AG09319 (cell line): ENCODE data around the gene ACSF3.

ENCODE experiments used
- DNase-seq: peaks from one replicate; pipeline ENCODE4 v3.0.0-alpha.2; 2010; ENCODE audit warnings: low read depth; ENCODE audit errors: extremely low read depth
- TF ChIP-seq, protein P1 (sequence below): IDR thresholded peaks from 2 replicates; pipeline ENCODE4 v1.5.1; 2011; ENCODE audit warnings: low read depth, mild to moderate bottlenecking, inconsistent platforms, low read length, moderate library complexity

Gene ACSF3

DNA sequence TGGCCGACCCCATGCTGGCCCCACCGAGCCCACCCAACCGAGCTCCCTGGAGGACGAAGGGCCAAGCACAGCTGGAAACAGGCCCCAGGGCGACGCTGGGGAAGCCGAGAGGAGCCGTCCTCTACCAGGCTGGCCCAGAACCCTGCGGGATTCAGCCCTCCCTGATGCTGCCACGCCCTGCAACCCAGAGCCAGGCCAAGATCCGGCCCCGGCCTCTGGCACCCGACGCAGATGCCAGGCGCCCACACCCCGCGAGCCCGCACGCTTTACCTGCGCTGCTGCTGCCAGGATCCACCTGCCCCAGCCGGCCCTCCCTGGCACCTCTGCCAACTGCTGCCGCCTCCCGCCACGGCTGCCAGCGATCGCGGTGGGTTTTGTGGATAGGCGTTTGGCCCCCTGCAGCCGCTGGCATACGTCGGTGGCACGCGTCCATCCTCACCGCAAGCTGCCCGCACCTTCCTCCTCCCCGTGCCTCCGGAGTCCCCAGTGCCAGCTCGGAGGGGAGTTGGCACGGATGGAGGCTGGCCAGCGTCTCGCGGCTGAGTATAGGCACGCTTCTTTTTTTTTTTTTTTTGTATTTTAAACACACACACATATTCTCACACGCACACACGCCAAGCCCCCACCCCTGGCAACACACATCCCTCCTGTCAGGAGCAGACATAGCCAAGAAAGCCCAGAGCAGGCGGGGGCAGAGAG lies 41.3 kb upstream of the ACSF3 start:
- TF ChIP-seq, protein P1, sequence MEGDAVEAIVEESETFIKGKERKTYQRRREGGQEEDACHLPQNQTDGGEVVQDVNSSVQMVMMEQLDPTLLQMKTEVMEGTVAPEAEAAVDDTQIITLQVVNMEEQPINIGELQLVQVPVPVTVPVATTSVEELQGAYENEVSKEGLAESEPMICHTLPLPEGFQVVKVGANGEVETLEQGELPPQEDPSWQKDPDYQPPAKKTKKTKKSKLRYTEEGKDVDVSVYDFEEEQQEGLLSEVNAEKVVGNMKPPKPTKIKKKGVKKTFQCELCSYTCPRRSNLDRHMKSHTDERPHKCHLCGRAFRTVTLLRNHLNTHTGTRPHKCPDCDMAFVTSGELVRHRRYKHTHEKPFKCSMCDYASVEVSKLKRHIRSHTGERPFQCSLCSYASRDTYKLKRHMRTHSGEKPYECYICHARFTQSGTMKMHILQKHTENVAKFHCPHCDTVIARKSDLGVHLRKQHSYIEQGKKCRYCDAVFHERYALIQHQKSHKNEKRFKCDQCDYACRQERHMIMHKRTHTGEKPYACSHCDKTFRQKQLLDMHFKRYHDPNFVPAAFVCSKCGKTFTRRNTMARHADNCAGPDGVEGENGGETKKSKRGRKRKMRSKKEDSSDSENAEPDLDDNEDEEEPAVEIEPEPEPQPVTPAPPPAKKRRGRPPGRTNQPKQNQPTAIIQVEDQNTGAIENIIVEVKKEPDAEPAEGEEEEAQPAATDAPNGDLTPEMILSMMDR, result no peak

DNA sequence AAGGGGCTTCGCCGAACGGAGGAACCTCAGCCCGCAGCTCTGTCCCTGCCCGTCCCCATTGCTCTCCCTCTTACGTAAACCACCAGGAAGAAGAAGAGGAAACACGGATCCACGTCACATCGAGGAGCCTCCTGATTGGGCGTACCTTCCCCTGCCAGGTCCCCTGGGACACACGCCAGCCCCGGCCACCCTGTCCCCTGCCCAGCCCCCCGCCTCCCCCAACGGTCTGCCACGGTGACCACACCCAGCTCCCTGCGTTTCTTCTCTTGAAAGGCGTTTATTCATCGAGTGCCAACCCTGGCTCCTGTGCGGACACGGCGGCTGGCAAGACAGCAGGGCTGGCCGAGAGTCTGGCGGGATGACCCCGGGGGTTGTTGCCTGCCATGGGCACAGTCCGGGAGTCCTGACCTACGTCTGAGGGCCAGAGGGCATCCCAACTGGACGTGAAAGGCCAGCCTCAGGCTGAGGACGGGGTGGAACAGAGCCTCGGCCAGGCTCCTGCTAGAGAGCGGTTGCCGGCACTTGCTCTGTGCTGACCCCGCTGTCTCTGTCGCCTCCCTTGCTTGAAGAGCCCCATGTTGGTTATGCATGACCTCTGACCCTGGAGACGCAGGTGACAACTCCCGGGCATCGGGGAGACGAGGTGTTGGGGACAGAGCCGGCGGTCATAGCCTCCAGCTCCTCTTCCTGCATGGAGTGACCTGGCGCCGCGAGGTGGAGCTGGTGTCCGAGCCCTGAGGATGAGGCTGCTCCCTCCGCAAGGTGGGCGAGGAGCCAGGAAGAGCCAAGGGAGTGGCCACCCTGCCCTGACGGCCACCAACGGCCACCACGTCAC lies 40.5 kb upstream of the ACSF3 start:
- TF ChIP-seq, protein P1, result no peak

More for the DNA sequence above, 41.3 kb upstream of the ACSF3 start:
- DNase-seq, result no peak

DNA sequence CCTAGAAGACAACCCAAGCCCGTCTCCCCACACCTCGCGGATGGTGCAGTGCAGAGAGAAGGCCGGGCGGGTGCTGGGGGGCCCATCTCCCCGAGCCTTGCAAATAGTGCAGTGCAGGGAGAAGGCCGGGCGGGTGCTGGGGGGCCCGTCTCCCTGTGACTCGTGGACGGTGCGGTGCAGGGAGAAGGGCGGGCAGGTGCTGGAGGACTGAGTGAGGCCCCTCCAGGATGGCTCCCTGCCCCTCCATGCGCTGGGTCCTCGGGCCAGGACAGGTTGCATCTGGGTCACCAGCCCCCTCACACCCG lies 40.0 kb upstream of the ACSF3 start:
- TF ChIP-seq, protein P1, result no peak
- DNase-seq, result no peak

More for the DNA sequence above, 40.5 kb upstream of the ACSF3 start:
- no peak for DNase-seq

DNA sequence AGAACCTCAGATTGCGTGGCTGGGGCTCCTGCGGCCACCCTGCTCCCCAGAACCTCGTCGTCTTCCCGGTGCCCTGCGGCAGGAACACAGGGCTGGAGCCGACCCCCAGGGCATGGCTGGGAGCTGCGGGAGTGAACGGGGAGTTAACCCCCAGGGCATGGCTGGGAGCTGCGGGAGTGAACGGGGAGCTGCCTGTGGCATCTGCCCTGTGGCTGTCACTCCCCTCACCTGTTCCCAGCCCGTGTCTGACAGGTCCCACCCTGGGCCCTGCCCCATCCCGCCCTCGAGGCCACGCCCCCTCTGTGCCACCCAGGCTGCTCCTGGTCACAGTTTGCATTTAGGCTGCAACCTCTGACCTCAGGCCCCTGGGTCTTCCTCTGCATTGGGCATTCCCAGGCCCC lies 39.4 kb upstream of the ACSF3 start:
- no peak for DNase-seq
- TF ChIP-seq, protein P1, result no peak

DNA sequence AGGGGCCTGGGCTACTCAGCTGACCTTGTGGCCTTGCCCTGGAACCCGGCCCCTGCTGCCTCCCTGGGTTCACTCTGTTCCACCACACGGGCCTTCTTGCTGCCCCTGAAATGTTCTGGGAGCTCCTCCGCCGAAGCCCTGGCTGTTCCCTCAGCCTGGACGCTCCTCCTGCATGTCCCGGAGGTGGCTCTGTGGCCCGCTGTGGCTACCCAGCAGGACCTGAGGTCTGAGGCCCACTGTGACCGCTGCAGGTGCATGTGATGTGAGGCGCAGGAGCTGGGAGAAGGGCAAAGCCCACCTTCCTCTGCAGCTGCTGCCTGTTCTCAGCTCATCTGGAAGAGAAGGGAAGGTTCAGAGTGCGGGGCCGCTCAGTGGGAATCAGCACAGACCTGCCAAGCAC lies 38.9 kb upstream of the ACSF3 start:
- TF ChIP-seq, protein P1, result no peak
- DNase-seq, result no peak

DNA sequence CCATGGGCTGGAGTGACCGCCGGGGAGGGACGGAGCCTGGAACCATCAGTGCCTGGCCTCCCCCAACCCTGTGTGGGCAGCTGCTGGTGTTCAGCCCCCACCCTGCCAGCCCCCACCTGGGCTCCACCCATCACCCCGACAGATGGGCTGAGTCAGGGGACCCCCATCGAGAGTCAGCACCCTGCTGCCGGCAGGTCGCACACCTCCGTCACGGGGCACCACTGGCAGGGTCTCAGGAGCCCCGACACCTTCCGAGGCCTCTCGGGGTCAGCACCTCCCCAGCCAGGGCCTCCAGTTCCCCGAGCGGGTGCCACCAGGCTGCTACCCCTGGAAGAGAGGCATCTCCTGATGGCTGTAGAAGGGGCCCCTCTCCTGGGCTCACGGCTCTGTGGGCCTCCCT lies 38.3 kb upstream of the ACSF3 start:
- TF ChIP-seq, protein P1, result no peak
- DNase-seq, result no peak

DNA sequence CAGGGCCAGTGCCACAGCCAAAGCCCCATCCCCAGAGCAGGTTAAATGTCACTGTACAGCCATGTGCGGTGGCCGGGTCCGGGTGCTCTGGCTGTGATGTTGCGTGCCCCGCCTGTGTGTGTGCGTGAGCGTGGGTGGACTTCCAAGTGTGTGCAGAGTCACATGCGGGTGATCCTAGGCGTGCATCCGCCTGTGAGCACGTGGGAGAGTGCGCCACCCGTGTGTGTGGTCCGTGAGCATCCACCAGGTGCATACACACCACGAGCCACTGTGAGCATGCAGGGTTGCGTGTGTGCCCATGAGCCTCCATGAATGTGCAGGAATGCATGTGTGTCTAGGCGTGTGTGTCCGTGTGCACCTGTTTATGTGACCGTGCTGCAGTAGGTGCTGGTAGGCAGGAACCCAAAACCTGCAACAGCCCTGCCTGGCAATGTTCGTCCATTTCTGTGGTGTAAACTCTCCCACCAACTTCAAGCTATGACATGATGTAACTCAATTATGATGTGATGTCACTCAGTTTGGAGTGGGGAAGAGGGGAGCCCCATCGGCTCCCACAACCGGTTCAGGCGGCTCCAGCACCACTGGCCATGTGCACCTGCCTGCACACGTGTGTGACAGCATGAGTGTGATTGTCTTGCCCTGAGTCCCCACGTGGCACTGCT lies 37.6 kb upstream of the ACSF3 start:
- TF ChIP-seq, protein P1, result no peak
- no peak for DNase-seq
